IPS-15b (cell line): ENCODE measurements around the gene MFAP1.
"Not testable (repeated sequence)": the region's sequence is repeated elsewhere in the genome, so short reads cannot be mapped to it uniquely, and the experiment has no call there.

Experiments used
- H3K27me3 ChIP-seq: one replicate; pipeline ENCODE4 v1.6.1; 2013; ENCODE audit warnings: low read length; ENCODE audit not compliant: control insufficient read depth, insufficient read depth
- H3K36me3 ChIP-seq: one replicate; pipeline ENCODE4 v1.6.1; 2013; ENCODE audit warnings: low read length; ENCODE audit not compliant: control insufficient read depth, insufficient read depth
- H3K4me1 ChIP-seq: one replicate; pipeline ENCODE4 v1.6.1; 2013; ENCODE audit warnings: mild to moderate bottlenecking, low read length; ENCODE audit not compliant: control insufficient read depth, insufficient read depth
- H3K4me3 ChIP-seq: one replicate; pipeline ENCODE4 v1.5.1; 2013; ENCODE audit warnings: low read depth, low read length
- H3K9ac ChIP-seq: one replicate; pipeline ENCODE4 v1.6.1; 2013; ENCODE audit warnings: low read depth, mild to moderate bottlenecking, low read length
- H3K9me3 ChIP-seq: one replicate; pipeline ENCODE4 v1.6.1; 2013; ENCODE audit warnings: mild to moderate bottlenecking, low read length; ENCODE audit not compliant: control insufficient read depth, insufficient read depth

MFAP1 gene

GRCh38 chr15:43845421-43845820 is 20.9 kb upstream of the MFAP1 start:
- Histone ChIP-seq H3K4me1 (no peaks in the 10 kb centered on the region), H3K36me3 (no peaks in the 10 kb centered on the region), H3K4me3 (no peak overlapping the region), H3K9me3 (no peaks in the 10 kb centered on the region), H3K9ac (no peak overlapping the region), H3K27me3 (no peaks in the 10 kb centered on the region)

DNA sequence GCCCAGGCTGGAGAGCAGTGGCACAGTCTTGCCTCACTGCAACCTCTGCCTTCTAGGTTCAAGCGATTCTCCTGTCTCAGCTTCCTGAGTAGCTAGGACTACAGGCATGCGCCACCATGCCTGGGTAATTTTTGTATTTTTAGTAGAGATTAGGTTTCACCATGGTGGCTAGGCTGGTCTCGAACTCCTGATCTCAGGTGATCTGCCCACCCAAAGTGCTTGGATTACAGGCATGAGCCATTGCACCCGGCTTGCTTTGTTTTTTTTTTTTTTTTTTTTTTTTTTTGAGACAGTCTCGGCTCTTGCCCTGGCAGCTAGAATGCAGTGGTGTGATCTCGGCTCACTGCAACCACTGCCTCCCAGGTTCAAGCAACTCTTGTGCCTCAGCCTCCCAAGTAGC is 8.0 kb upstream of the MFAP1 start:
- not testable (repeated sequence) for H3K9ac ChIP-seq, H3K36me3 ChIP-seq, H3K4me3 ChIP-seq, H3K9me3 ChIP-seq, H3K4me1 ChIP-seq, H3K27me3 ChIP-seq

DNA sequence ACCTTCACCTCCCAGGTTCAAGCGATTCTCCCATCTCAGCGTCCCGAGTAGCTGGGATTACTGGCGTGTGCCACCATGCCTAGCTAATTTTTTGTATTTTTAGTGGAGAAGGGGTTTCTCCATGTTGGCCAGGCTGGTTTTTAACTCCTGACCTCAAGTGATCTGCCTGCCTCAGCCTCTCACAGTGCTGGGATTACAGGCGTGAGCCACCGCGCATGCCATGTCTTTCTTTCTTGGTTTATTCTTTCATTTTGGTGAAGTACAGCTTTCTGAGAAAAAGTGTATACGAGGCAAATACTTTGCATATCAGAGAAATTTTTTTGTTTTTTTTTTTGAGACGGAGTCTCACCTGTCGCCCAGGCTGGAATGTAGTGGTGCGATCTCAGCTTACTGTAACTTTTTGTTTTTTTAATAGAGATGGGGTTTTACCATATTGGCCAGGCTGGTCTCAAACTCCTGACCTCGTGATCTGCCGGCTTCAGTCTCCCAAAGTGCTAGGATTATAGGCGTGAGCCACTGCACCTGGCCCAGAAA is 7.1 kb upstream of the MFAP1 start:
- not testable (repeated sequence) for H3K36me3 ChIP-seq, H3K9ac ChIP-seq, H3K4me3 ChIP-seq, H3K27me3 ChIP-seq, H3K9me3 ChIP-seq, H3K4me1 ChIP-seq

DNA sequence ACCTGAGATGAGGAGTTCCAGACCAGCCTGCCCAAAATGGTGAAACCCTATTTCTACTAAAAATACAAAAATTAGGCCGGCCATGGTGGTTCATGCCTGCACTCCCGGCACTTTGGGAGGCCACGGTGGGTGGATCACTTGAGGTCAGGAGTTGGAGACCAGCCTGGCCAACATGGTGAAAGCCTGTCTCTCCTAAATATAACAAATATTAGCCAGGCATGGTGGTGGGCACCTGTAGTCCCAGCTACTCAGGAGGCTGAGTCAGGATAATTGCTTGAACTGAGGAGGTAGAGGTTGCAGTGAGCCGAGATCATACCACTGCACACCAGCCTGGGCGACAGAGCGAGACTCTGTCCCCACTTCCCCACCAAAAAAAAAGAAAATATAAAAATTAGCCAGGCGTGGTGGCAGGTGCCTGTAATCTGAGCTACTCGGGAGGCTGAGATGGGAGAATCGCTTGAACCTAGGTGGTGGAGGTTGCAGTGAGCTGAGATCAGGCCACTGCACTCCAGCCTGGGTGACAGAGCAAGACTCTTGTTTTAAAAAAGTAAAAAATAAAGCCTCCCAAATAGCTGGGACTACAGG is 6.3 kb upstream of the MFAP1 start:
- not testable (repeated sequence) for H3K27me3 ChIP-seq, H3K4me3 ChIP-seq, H3K9me3 ChIP-seq, H3K9ac ChIP-seq, H3K36me3 ChIP-seq, H3K4me1 ChIP-seq

- not testable (repeated sequence) for H3K9me3 ChIP-seq, H3K36me3 ChIP-seq, H3K4me3 ChIP-seq, H3K27me3 ChIP-seq, H3K4me1 ChIP-seq, H3K9ac ChIP-seq
Measured at GRCh38 chr15:43829951-43830540, 5.6 kb upstream of the MFAP1 start.

DNA sequence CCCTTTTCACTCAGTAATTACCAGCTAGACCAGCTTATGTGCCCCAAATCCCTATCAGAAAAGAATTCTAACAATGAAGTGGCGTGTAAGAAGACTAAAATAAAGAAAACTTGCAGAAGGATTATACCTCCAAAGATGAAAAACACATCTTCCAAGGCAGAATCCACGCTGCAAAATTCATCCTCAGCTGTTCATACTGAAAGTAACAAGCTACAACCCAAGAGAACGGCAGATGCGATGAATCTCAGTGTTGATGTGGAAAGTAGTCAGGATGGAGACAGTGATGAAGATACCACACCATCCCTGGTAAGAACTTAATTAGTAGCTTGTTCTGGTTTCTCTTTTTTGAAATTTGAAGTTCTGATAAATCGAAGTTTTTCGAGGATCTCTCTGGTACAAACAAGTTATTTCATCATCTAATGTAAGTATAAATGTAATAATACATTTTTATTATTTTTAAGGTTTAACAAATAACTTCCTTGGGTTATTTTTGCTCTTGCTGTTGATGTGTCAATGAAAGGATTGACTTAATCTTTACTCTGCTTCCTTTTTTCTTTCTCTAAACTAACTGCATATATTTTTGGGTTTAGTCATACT is 3.7 kb upstream of the MFAP1 start:
- Histone ChIP-seq H3K36me3 (peaks cover 2% of the 10 kb centered on the region), H3K27me3 (peaks cover 9% of the 10 kb centered on the region), H3K4me3 (no peak overlapping the region), H3K9me3 (no peaks in the 10 kb centered on the region), H3K4me1 (no peaks in the 10 kb centered on the region), H3K9ac (no peak overlapping the region)

GRCh38 chr15:43826508-43827341 is 2.2 kb upstream of the MFAP1 start, which contains the start of gene WDR76:
Gene WDR76, plus strand, starts transcription at chr15:43827002. Its CDS starts 31 bp downstream, at chr15:43827033.
- Histone ChIP-seq H3K36me3 (peaks cover 2% of the 10 kb centered on the region), H3K4me3 (peak within 1 kb of the TSS; percentile 58), H3K4me1 (no peaks in the 10 kb centered on the region), H3K9me3 (no peaks in the 10 kb centered on the region), H3K27me3 (peaks cover 9% of the 10 kb centered on the region), H3K9ac (peak within 1 kb of the TSS; percentile 3)

DNA sequence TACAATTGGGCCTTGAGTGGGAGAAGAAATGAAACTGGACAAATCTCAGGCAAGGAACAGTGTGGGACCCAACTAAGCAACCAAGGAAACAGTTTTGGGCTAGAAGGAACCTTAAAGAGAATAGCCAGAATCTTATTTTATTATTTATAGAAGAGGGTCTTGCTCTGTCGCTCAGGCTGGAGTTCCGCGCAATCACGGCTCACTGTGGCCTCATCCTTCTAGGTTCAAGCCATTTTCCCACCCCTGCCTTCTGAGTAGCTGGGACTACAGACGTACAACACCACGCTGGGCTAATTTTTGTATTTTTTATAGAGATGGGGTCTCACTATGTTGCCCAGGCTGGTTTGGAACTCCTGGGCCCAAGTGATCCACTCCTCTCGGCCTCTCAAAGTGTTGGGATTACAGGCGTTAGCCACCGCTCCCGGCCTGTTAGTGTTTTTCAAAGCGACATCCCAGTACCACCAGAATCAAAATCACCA is 1.6 kb upstream of the MFAP1 start:
- H3K9ac ChIP-seq = no peak overlapping the region
- H3K4me3 ChIP-seq = no peak overlapping the region
- H3K36me3 ChIP-seq = peaks cover 2% of the 10 kb centered on the region
- no peaks in the 10 kb centered on the region for H3K4me1 ChIP-seq
- no peaks in the 10 kb centered on the region for H3K9me3 ChIP-seq
- H3K27me3 ChIP-seq = peaks cover 9% of the 10 kb centered on the region

- H3K4me3 ChIP-seq, H3K9me3 ChIP-seq, H3K9ac ChIP-seq, H3K27me3 ChIP-seq, H3K36me3 ChIP-seq, H3K4me1 ChIP-seq: not testable (repeated sequence)
Measured at GRCh38 chr15:43825305-43825704, 815 bp upstream of the MFAP1 start.

GRCh38 chr15:43821505-43821904 is 3.0 kb downstream of the MFAP1 start:
- Histone ChIP-seq H3K36me3 (peaks cover 8% of the 10 kb centered on the region), H3K27me3 (peaks cover 9% of the 10 kb centered on the region), H3K9me3 (no peaks in the 10 kb centered on the region), H3K4me1 (no peaks in the 10 kb centered on the region), H3K4me3 (no peak overlapping the region), H3K9ac (no peak overlapping the region)

DNA sequence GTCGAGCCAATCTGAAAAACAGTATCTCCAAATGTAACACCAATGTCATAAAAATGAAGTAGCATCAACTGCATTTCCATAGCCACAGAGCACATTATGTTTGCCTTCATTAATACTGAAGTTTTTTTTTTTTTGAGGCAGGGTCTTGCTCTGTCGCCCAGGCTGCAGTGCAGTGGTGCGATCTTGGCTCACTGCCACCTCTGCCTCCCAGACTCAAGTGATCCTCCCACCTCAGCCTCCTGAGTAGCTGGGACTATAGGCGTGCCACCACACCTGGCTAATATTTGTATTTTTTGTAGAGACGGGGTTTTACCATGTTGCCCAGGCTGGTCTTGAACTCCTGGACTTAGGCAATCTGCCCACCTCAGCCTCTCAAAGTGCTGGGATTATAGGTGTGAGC is 9.4 kb downstream of the MFAP1 start:
- H3K27me3 ChIP-seq = not testable (repeated sequence)
- H3K36me3 ChIP-seq = peaks cover 47% of the 10 kb centered on the region

More for the DNA sequence above, 9.4 kb downstream of the MFAP1 start:
- H3K4me1 ChIP-seq, H3K9ac ChIP-seq, H3K4me3 ChIP-seq, H3K9me3 ChIP-seq: not testable (repeated sequence)
